ENCODE results near the gene INPP5J. TPM values are rescaled to one million over a fixed set of nuclear protein-coding genes. Genes with fewer than 3 reads are reported as not detected.
A peak's percentile ranks its signal among the peaks of the same experiment; 100 is the strongest.

The INPP5J gene
- total and polyA plus RNA-seq, 9 of the 15 experiments (the other 6 are each of a cell fraction or from before 2014, with no cell fraction given) = 0.10 to 6.3 (median 4.8) TPM

- peak; percentile 55 for TF ChIP-seq ETV1 (tag; conservative IDR thresholded peaks at IDR 0.05; ENCODE audit: low read depth)
- TF ChIP-seq, protein P1, sequence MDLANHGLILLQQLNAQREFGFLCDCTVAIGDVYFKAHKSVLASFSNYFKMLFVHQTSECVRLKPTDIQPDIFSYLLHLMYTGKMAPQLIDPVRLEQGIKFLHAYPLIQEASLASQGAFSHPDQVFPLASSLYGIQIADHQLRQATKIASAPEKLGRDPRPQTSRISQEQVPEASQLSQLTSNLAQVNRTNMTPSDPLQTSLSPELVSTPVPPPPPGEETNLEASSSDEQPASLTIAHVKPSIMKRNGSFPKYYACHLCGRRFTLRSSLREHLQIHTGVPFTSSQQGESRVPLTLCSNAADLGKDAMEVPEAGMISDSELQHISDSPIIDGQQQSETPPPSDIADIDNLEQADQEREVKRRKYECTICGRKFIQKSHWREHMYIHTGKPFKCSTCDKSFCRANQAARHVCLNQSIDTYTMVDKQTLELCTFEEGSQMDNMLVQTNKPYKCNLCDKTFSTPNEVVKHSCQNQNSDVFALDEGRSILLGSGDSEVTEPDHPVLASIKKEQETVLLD (IDR thresholded peaks at IDR 0.05) = no peak
- TF ChIP-seq, protein P2, sequence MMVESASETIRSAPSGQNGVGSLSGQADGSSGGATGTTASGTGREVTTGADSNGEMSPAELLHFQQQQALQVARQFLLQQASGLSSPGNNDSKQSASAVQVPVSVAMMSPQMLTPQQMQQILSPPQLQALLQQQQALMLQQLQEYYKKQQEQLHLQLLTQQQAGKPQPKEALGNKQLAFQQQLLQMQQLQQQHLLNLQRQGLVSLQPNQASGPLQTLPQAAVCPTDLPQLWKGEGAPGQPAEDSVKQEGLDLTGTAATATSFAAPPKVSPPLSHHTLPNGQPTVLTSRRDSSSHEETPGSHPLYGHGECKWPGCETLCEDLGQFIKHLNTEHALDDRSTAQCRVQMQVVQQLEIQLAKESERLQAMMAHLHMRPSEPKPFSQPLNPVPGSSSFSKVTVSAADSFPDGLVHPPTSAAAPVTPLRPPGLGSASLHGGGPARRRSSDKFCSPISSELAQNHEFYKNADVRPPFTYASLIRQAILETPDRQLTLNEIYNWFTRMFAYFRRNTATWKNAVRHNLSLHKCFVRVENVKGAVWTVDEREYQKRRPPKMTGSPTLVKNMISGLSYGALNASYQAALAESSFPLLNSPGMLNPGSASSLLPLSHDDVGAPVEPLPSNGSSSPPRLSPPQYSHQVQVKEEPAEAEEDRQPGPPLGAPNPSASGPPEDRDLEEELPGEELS (CRISPR knock-in tag; IDR thresholded peaks at IDR 0.05; ENCODE audit: borderline replicate concordance) = no peak
- peak; percentile 84 for TF ChIP-seq EP400 (IDR thresholded peaks at IDR 0.05)
- no peak for TF ChIP-seq EHMT2 (IDR thresholded peaks at IDR 0.05)
- peak; percentile 87 for TF ChIP-seq TFAP4 (CRISPR knock-in tag; IDR thresholded peaks at IDR 0.05; ENCODE audit: borderline replicate concordance)
- TF ChIP-seq SMARCB1 (IDR thresholded peaks at IDR 0.05; ENCODE audit: insufficient read length, low read depth) = no peak
- no peak for TF ChIP-seq CHCHD3 (CRISPR knock-in tag; IDR thresholded peaks at IDR 0.05)
- TF ChIP-seq ZNF436 (CRISPR knock-in tag; IDR thresholded peaks at IDR 0.05) = no peak
- TF ChIP-seq, protein P3, sequence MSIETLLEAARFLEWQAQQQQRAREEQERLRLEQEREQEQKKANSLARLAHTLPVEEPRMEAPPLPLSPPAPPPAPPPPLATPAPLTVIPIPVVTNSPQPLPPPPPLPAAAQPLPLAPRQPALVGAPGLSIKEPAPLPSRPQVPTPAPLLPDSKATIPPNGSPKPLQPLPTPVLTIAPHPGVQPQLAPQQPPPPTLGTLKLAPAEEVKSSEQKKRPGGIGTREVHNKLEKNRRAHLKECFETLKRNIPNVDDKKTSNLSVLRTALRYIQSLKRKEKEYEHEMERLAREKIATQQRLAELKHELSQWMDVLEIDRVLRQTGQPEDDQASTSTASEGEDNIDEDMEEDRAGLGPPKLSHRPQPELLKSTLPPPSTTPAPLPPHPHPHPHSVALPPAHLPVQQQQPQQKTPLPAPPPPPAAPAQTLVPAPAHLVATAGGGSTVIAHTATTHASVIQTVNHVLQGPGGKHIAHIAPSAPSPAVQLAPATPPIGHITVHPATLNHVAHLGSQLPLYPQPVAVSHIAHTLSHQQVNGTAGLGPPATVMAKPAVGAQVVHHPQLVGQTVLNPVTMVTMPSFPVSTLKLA (conservative IDR thresholded peaks at IDR 0.05) = peak; percentile 83 to 93
- TF ChIP-seq RBM34 (IDR thresholded peaks at IDR 0.05; ENCODE audit: borderline replicate concordance, insufficient read depth, low read length) = no peak
- peak; percentile 56 to 74; a peak in 3 of 4 replicates for TF ChIP-seq MAZ (CRISPR knock-in tag; conservative IDR thresholded peaks at IDR 0.05 in 1 of 2, IDR thresholded peaks at IDR 0.05 in 1 of 2)
- TF ChIP-seq THRAP3 (IDR thresholded peaks at IDR 0.05; ENCODE audit: borderline replicate concordance) = no peak
- no peak for TF ChIP-seq HNRNPK (IDR thresholded peaks at IDR 0.05; ENCODE audit: low read depth, low read length, poor library complexity, severe bottlenecking)
- peak; percentile 68 for TF ChIP-seq ETV5 (CRISPR knock-in tag; IDR thresholded peaks at IDR 0.05; ENCODE audit: low read depth)
- TF ChIP-seq PHB2 (IDR thresholded peaks at IDR 0.05; ENCODE audit: low read depth) = no peak
- TF ChIP-seq, protein P4, sequence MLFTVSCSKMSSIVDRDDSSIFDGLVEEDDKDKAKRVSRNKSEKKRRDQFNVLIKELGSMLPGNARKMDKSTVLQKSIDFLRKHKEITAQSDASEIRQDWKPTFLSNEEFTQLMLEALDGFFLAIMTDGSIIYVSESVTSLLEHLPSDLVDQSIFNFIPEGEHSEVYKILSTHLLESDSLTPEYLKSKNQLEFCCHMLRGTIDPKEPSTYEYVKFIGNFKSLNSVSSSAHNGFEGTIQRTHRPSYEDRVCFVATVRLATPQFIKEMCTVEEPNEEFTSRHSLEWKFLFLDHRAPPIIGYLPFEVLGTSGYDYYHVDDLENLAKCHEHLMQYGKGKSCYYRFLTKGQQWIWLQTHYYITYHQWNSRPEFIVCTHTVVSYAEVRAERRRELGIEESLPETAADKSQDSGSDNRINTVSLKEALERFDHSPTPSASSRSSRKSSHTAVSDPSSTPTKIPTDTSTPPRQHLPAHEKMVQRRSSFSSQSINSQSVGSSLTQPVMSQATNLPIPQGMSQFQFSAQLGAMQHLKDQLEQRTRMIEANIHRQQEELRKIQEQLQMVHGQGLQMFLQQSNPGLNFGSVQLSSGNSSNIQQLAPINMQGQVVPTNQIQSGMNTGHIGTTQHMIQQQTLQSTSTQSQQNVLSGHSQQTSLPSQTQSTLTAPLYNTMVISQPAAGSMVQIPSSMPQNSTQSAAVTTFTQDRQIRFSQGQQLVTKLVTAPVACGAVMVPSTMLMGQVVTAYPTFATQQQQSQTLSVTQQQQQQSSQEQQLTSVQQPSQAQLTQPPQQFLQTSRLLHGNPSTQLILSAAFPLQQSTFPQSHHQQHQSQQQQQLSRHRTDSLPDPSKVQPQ (CRISPR knock-in tag; IDR thresholded peaks at IDR 0.05; ENCODE audit: borderline replicate concordance) = no peak
- TF ChIP-seq MCM3 (IDR thresholded peaks at IDR 0.05) = no peak
- peak; percentile 68 for TF ChIP-seq FIP1L1 (IDR thresholded peaks at IDR 0.05; ENCODE audit: low read depth, low read length, poor library complexity, severe bottlenecking)
Measured at GRCh38 chr22:31084811-31085492, 37.8 kb upstream of the INPP5J start (continued).
